H1 (cell line): Measurements from ENCODE around the gene ST6GALNAC2. TPM values are rescaled to one million over a fixed set of nuclear protein-coding genes. Genes with fewer than 3 reads are reported as not detected.
"Not testable (repeated sequence)": the region's sequence is repeated elsewhere in the genome, so short reads cannot be mapped to it uniquely, and the experiment has no call there.

ENCODE experiments used
- CTCF ChIA-PET: fragments of 300-600 bp; sonication (Branson Sonifier 250); formaldehyde crosslinking; loops from one replicate; lab custom pipeline; 2021; ENCODE audit not compliant: partially characterized antibody; lab: Charles Lee
- POLR2A ChIA-PET: fragments of 300-600 bp; sonication (Branson Sonifier 250); formaldehyde crosslinking; loops from one replicate; lab custom pipeline; 2021; ENCODE audit warnings: inconsistent platforms; ENCODE audit not compliant: partially characterized antibody; lab: Charles Lee
- DNase-seq, 2 experiments: peaks; one replicate each; pipeline versions ENCODE4 v3.0.0 to v3.0.0-alpha.2; 2010 to 2022; ENCODE audit warnings: low spot score in 2 of 2, low read depth in 1 of 2, mixed read lengths in 1 of 2
- FAIRE-seq: peaks from 2 replicates; lab custom pipeline; 2011; peaks lifted over from hg19 to GRCh38; lab: Jason Lieb, UNC
- H2AFZ ChIP-seq: 2 replicates; pipeline ENCODE4 v1.8.1; 2012; ENCODE audit warnings: low read length, inconsistent platforms
- H2AK5ac ChIP-seq: 2 replicates; pipeline ENCODE4 v1.6.1; 2013; ENCODE audit warnings: low read depth, low read length
- H2BK120ac ChIP-seq: replicated peaks from 2 replicates; pipeline ENCODE3; 2013; ENCODE audit warnings: low read depth, low read length, inconsistent platforms
- H2BK12ac ChIP-seq: 2 replicates; pipeline ENCODE4 v1.6.1; 2013; ENCODE audit warnings: low read depth, low read length
- H2BK15ac ChIP-seq: 2 replicates; pipeline ENCODE4 v1.6.1; 2013; ENCODE audit warnings: low read length
- H2BK20ac ChIP-seq: 2 replicates; pipeline ENCODE4 v1.6.1; 2013; ENCODE audit warnings: low read length
- H2BK5ac ChIP-seq: 2 replicates; pipeline ENCODE4 v1.6.1; 2013; ENCODE audit warnings: low read depth, low read length
- H3K14ac ChIP-seq: 2 replicates; pipeline ENCODE4 v1.6.1; 2013; ENCODE audit warnings: inconsistent platforms; ENCODE audit not compliant: insufficient read length
- H3K18ac ChIP-seq: 2 replicates; pipeline ENCODE4 v1.6.1; 2013; ENCODE audit warnings: low read length; ENCODE audit errors: extremely low read depth
- H3K23ac ChIP-seq: 2 replicates; pipeline ENCODE4 v1.6.1; 2013; ENCODE audit warnings: inconsistent platforms; ENCODE audit not compliant: insufficient read length
- H3K23me2 ChIP-seq: 2 replicates; pipeline ENCODE4 v1.6.1; 2013; ENCODE audit warnings: low read depth, low read length
- H3K27ac ChIP-seq: 2 replicates; pipeline ENCODE4 v1.6.1; 2011; ENCODE audit warnings: low read depth, low read length, inconsistent platforms
- H3K27me3 ChIP-seq, 4 experiments: replicated peaks in 1 of 4; 1 replicate in 1 of 4; 2 replicates in 3 of 4; pipeline versions ENCODE4 v1.6.1 to v1.8.1; 2011 to 2013; ENCODE audit warnings: low read length in 3 of 4, mild to moderate bottlenecking in 3 of 4, inconsistent platforms in 2 of 4, mixed read lengths in 2 of 4, moderate library complexity in 1 of 4; ENCODE audit not compliant: control insufficient read depth in 3 of 4, insufficient read depth in 3 of 4; ENCODE audit errors: extremely low read depth in 1 of 4
- H3K36me3 ChIP-seq, 4 experiments: 2 replicates each; pipeline versions ENCODE4 v1.6.1 to v1.8.1; 2011 to 2013; ENCODE audit warnings: mild to moderate bottlenecking in 4 of 4, low read length in 3 of 4, moderate library complexity in 2 of 4, control low read depth in 1 of 4, inconsistent platforms in 1 of 4; ENCODE audit not compliant: insufficient read depth in 4 of 4, control insufficient read depth in 2 of 4
- H3K4ac ChIP-seq: replicated peaks from 2 replicates; pipeline ENCODE3; 2013; ENCODE audit warnings: low read length, low read depth, mixed read lengths, inconsistent platforms; ENCODE audit not compliant: insufficient read length
- H3K4me1 ChIP-seq, 4 experiments: replicated peaks in 1 of 4; 1 replicate in 1 of 4; 2 replicates in 3 of 4; pipeline versions ENCODE4 v1.6.1 to v1.8.1; 2011 to 2013; ENCODE audit warnings: low read length in 3 of 4, inconsistent platforms in 2 of 4, mixed read lengths in 1 of 4; ENCODE audit not compliant: insufficient read depth in 4 of 4, control insufficient read depth in 3 of 4
- H3K4me2 ChIP-seq, 2 experiments: 2 replicates each; pipeline versions ENCODE4 v1.6.1 to v1.8.1; 2011 to 2013; ENCODE audit warnings: low read depth in 2 of 2, low read length in 2 of 2, control low read depth in 1 of 2, inconsistent platforms in 1 of 2, mild to moderate bottlenecking in 1 of 2; ENCODE audit not compliant: insufficient read depth in 1 of 2
- H3K4me3 ChIP-seq, 4 experiments: fragments of 200-600, 300-600 bp in 1 of 4; sonication (generic), shearing (Covaris generic), sonication (Bioruptor Twin) in 1 of 4; 2 replicates each; pipeline versions ENCODE4 v1.5.1 to v1.8.1; 2011 to 2016; ENCODE audit warnings: low read length in 4 of 4, low read depth in 3 of 4, control low read depth in 2 of 4, inconsistent platforms in 2 of 4, mild to moderate bottlenecking in 2 of 4, mixed read lengths in 1 of 4, moderate library complexity in 1 of 4; ENCODE audit not compliant: insufficient read depth in 2 of 4; ENCODE audit errors: extremely low read depth in 1 of 4
- H3K56ac ChIP-seq: replicated peaks from 2 replicates; pipeline ENCODE3; 2013; ENCODE audit warnings: low read depth, mild to moderate bottlenecking, mixed read lengths, low read length, inconsistent platforms; ENCODE audit not compliant: insufficient read length
- H3K79me1 ChIP-seq: 2 replicates; pipeline ENCODE4 v1.6.1; 2013; ENCODE audit warnings: low read depth, low read length, control low read depth
- H3K79me2 ChIP-seq, 2 experiments: 2 replicates each; pipeline versions ENCODE4 v1.6.1 to v1.8.1; 2012 to 2013; ENCODE audit warnings: low read length in 2 of 2, mild to moderate bottlenecking in 2 of 2, inconsistent platforms in 1 of 2; ENCODE audit not compliant: insufficient read depth in 2 of 2, control insufficient read depth in 1 of 2
- H3K9ac ChIP-seq, 4 experiments: replicated peaks in 1 of 4; 1 replicate in 1 of 4; 2 replicates in 3 of 4; pipeline versions ENCODE4 v1.6.1 to v1.8.1; 2011 to 2013; ENCODE audit warnings: low read depth in 3 of 4, low read length in 3 of 4, control low read depth in 2 of 4, mild to moderate bottlenecking in 2 of 4, moderate library complexity in 2 of 4, inconsistent platforms in 1 of 4; ENCODE audit errors: extremely low read depth in 1 of 4
- H3K9me3 ChIP-seq, 2 experiments: 2 replicates each; pipeline versions ENCODE4 v1.6.1 to v1.8.1; 2012 to 2013; ENCODE audit warnings: mild to moderate bottlenecking in 2 of 2, moderate library complexity in 2 of 2, control low read depth in 1 of 2, inconsistent platforms in 1 of 2, low read depth in 1 of 2, low read length in 1 of 2, mixed read lengths in 1 of 2; ENCODE audit not compliant: insufficient read depth in 2 of 2
- H4K20me1 ChIP-seq, 2 experiments: replicated peaks in 1 of 2; 2 replicates each; pipeline versions ENCODE3 to v1.8.1; 2011 to 2013; ENCODE audit warnings: inconsistent platforms in 2 of 2, low read length in 2 of 2, mild to moderate bottlenecking in 1 of 2; ENCODE audit not compliant: insufficient read depth in 2 of 2, control insufficient read depth in 1 of 2
- H4K5ac ChIP-seq: 2 replicates; pipeline ENCODE4 v1.6.1; 2013; ENCODE audit warnings: low read length, low read depth, mixed read lengths, inconsistent platforms; ENCODE audit not compliant: insufficient read length
- H4K8ac ChIP-seq: 2 replicates; pipeline ENCODE4 v1.8.0; 2013; ENCODE audit warnings: mild to moderate bottlenecking, moderate library complexity, low read length, inconsistent platforms; ENCODE audit not compliant: insufficient read depth; ENCODE audit errors: extremely low read depth
- H4K91ac ChIP-seq: replicated peaks from 2 replicates; pipeline ENCODE3; 2013; ENCODE audit warnings: low read length, mixed read lengths, inconsistent platforms; ENCODE audit not compliant: insufficient read length
- WGBS, 2 experiments: shearing (Covaris generic) in 1 of 2; methylation state at CpG; one replicate each; pipeline versions ENCODE4 v1.1.6 to v1.1.7; 2013 to 2015; ENCODE audit warnings: low lambda C conversion rate in 2 of 2, mixed read lengths in 2 of 2, inconsistent platforms in 1 of 2, low coverage in 1 of 2, missing lambda C conversion rate in 1 of 2; ENCODE audit not compliant: insufficient replicate concordance in 2 of 2, insufficient coverage in 1 of 2, insufficient read length in 1 of 2; ENCODE audit errors: extremely low coverage in 1 of 2, missing lambda C conversion rate in 1 of 2; 5-methylcytosine and 5-hydroxymethylcytosine counted together
- polyA plus RNA-seq, 7 experiments: library from polyadenylated mRNA; depleted of rRNA in 3 of 7; stranded (reverse) in 5 of 7; unstranded in 2 of 7; fragments of >200 nt in 5 of 7; fragments of 200-250 nt in 2 of 7; gene quantifications; 1 replicate in 5 of 7; 2 replicates in 1 of 7; 4 replicates in 1 of 7; pipeline versions ENCODE4 v1.2.1 to v1.2.3, GENCODE V29; 2011 to 2013; ENCODE audit warnings: missing spikeins in 2 of 7, mixed read lengths in 2 of 7
- total RNA-seq: library from RNA; stranded (reverse); fragmentation: NEBNext Ultra II Directional; extraction: Animal tissue kit (Norgen Biotek cat#: 25700); gene quantifications from 2 replicates; pipeline ENCODE4 v1.2.1, GENCODE V29; 2021

The ST6GALNAC2 gene
- total and polyA plus RNA-seq, 2 of the 8 experiments (the other 6 are each of a cell fraction or from before 2014, with no cell fraction given), result 0.09 TPM; not detected in 1

- ChIA-PET CTCF (interaction anchor here (1.1 to 5.3 kb wide), 8 partner anchors 11 to 122 kb away, joined by 3 to 71 read pairs (median 17); partner anchors contain the start of gene ST6GALNAC2), POLR2A (interaction anchor here (0.8 to 8.0 kb wide), 22 partner anchors 8 to 142 kb away, joined by 3 to 133 read pairs (median 4); partner anchors contain the start of genes CYGB, PRCD and RHBDF2)
- H3K18ac ChIP-seq, H2BK20ac ChIP-seq, H4K8ac ChIP-seq, DNase-seq, H3K56ac ChIP-seq, H3K79me1 ChIP-seq, H3K4ac ChIP-seq, H2BK15ac ChIP-seq, H2AFZ ChIP-seq, H2BK5ac ChIP-seq, H2BK12ac ChIP-seq, H3K9me3 ChIP-seq, H3K27ac ChIP-seq, H3K23ac ChIP-seq, H2BK120ac ChIP-seq, H3K4me1 ChIP-seq, FAIRE-seq, H3K23me2 ChIP-seq, H3K14ac ChIP-seq, H4K5ac ChIP-seq, H3K27me3 ChIP-seq, H4K91ac ChIP-seq, H2AK5ac ChIP-seq: not testable (repeated sequence)
- Histone ChIP-seq H4K20me1 (peaks cover 15 to 22% of the 10 kb centered on the region in 2 experiments), H3K9ac (peak overlapping the region in 3 of 4 experiments; percentile 24 to 100 (median 40); a peak in 3 of 7 replicates), H3K4me2 (peak overlapping the region; percentile 75 to 76), H3K79me2 (peaks cover 23 to 53% of the 10 kb centered on the region in 2 experiments), H3K4me3 (peak overlapping the region in 3 of 4 experiments; percentile 95 to 100 (median 99); a peak in 7 of 8 replicates), H3K36me3 (peaks cover 19 to 49% (median 36%) of the 10 kb centered on the region in 4 experiments)
- WGBS, 2 experiments, result 92% methylated on average over 7 of the region's 7 CpGs; no CpG with 5 or more reads in 1 of the 2 experiments
These were observed 26.2 kb downstream of the ST6GALNAC2 start for GRCh38 chr17:76559460-76559859.
